GM23338 (cell line): ENCODE results near the gene BDH1. TPM values are rescaled to one million over a fixed set of nuclear protein-coding genes. Genes with fewer than 3 reads are reported as not detected.

Source experiments
- ATAC-seq: fragments of 200-7000 bp; cut with Tn5 transposase; 3 replicates; pipeline ENCODE4 v1.9.1; 2020
- DNase-seq: peaks from one replicate; pipeline ENCODE4 v3.0.0-alpha.2; 2015; ENCODE audit warnings: low spot score
- H2AFZ ChIP-seq: fragments of 200-600 bp; sonication (generic); 2 replicates; pipeline ENCODE4 v1.8.0; 2016; ENCODE audit warnings: antibody characterized with exemption, mild to moderate bottlenecking, moderate library complexity
- H3F3A ChIP-seq: fragments of 200-600 bp; sonication (generic); replicated peaks from 2 replicates; pipeline ENCODE4 v1.8.0; 2017; ENCODE audit warnings: antibody characterized with exemption, mixed run types, low read depth
- H3K27ac ChIP-seq: fragments of 200-600 bp; sonication (generic); 2 replicates; pipeline ENCODE4 v1.6.1; 2016; ENCODE audit warnings: low read depth
- H3K27me3 ChIP-seq: fragments of 200-600 bp; sonication (generic); 2 replicates; pipeline ENCODE4 v1.8.0; 2016; ENCODE audit warnings: mild to moderate bottlenecking, mixed run types, moderate library complexity; ENCODE audit not compliant: insufficient read depth
- H3K36me3 ChIP-seq: fragments of 200-600 bp; sonication (generic); 2 replicates; pipeline ENCODE4 v1.8.0; 2016; ENCODE audit warnings: mild to moderate bottlenecking; ENCODE audit not compliant: insufficient read depth
- H3K4me1 ChIP-seq: fragments of 200-600 bp; sonication (generic); 2 replicates; pipeline ENCODE4 v1.8.0; 2016; ENCODE audit warnings: mild to moderate bottlenecking, moderate library complexity; ENCODE audit not compliant: insufficient read depth
- H3K4me2 ChIP-seq: fragments of 200-600 bp; sonication (generic); 2 replicates; pipeline ENCODE4 v1.7.1; 2017; ENCODE audit warnings: mixed run types
- H3K4me3 ChIP-seq: fragments of 200-600 bp; sonication (generic); 2 replicates; pipeline ENCODE4 v1.6.1; 2016; ENCODE audit warnings: mixed run types
- H3K79me2 ChIP-seq: fragments of 200-600 bp; sonication (generic); replicated peaks from 2 replicates; pipeline ENCODE4 v1.8.0; 2017; ENCODE audit warnings: mild to moderate bottlenecking; ENCODE audit not compliant: insufficient read depth
- H3K9me2 ChIP-seq: fragments of 200-600 bp; sonication (generic); 2 replicates; pipeline ENCODE4 v1.8.0; 2017; ENCODE audit not compliant: insufficient read depth
- H4K20me1 ChIP-seq: fragments of 200-600 bp; sonication (generic); replicated peaks from 2 replicates; pipeline ENCODE4 v1.8.0; 2017; ENCODE audit warnings: mild to moderate bottlenecking; ENCODE audit not compliant: insufficient read depth
- H3K27ac Mint-ChIP-seq: 2 replicates; pipeline ENCODE4 v1.8.0; 2020; ENCODE audit warnings: inconsistent platforms, mild to moderate bottlenecking, moderate library complexity, mixed read lengths
- H3K27me3 Mint-ChIP-seq: 3 replicates; pipeline ENCODE4 v1.8.0; 2022; ENCODE audit warnings: low read depth, mild to moderate bottlenecking, moderate library complexity, mixed read lengths, inconsistent platforms; ENCODE audit not compliant: insufficient read depth, poor library complexity
- H3K36me3 Mint-ChIP-seq: 3 replicates; pipeline ENCODE4 v1.8.0; 2021; ENCODE audit warnings: low read depth, mild to moderate bottlenecking, inconsistent platforms, moderate library complexity, mixed read lengths
- H3K4me1 Mint-ChIP-seq: 3 replicates; pipeline ENCODE4 v1.8.0; 2020; ENCODE audit warnings: mild to moderate bottlenecking, inconsistent platforms, mixed read lengths
- H3K4me3 Mint-ChIP-seq: 3 replicates; pipeline ENCODE4 v1.8.0; 2021; ENCODE audit warnings: moderate library complexity, mild to moderate bottlenecking, inconsistent platforms, mixed read lengths
- H3K9me3 Mint-ChIP-seq: 3 replicates; pipeline ENCODE4 v1.8.0; 2020; ENCODE audit warnings: moderate library complexity, mild to moderate bottlenecking, inconsistent platforms, mixed read lengths
- CREB1 ChIP-seq: fragments of 250-450 bp; sonication (Bioruptor Pico); IDR thresholded peaks from 2 replicates; pipeline ENCODE4 v1.5.0; 2020; ENCODE audit warnings: low read depth, mild to moderate bottlenecking, moderate library complexity
- EZH2 ChIP-seq: fragments of 200-600 bp; sonication (generic); IDR thresholded peaks from one replicate; pipeline ENCODE4 v1.8.0; 2017; ENCODE audit warnings: antibody characterized with exemption, mild to moderate bottlenecking, low read depth; ENCODE audit not compliant: unreplicated experiment
- EZH2phosphoT487 ChIP-seq: fragments of 200-600 bp; sonication (generic); IDR thresholded peaks from one replicate; pipeline ENCODE4 v1.8.1; 2018; ENCODE audit warnings: antibody characterized with exemption; ENCODE audit not compliant: unreplicated experiment
- JUNB ChIP-seq: IDR thresholded peaks from one replicate; pipeline ENCODE4 v1.6.1; 2016; ENCODE audit warnings: antibody characterized with exemption; ENCODE audit not compliant: unreplicated experiment
- NANOG ChIP-seq: IDR thresholded peaks from 2 replicates; pipeline ENCODE4 v1.6.1; 2016; ENCODE audit warnings: antibody characterized with exemption, borderline replicate concordance
- POLR2AphosphoS5 ChIP-seq: IDR thresholded peaks from 2 replicates; pipeline ENCODE4 v1.6.1; 2016; ENCODE audit warnings: antibody characterized with exemption, low read depth
- STAT1 ChIP-seq: IDR thresholded peaks from one replicate; pipeline ENCODE4 v1.6.1; 2016; ENCODE audit warnings: antibody characterized with exemption; ENCODE audit not compliant: unreplicated experiment
- ZNF114 ChIP-seq: fragments of 250-450 bp; sonication (Bioruptor Pico); IDR thresholded peaks from 2 replicates; pipeline ENCODE4 v1.5.0; 2020; ENCODE audit warnings: mild to moderate bottlenecking, moderate library complexity
- ZNF331 ChIP-seq: fragments of 250-450 bp; sonication (Bioruptor Pico); IDR thresholded peaks from 2 replicates; pipeline ENCODE4 v1.5.0; 2020; ENCODE audit warnings: low read depth, mild to moderate bottlenecking, moderate library complexity
- polyA plus RNA-seq: library from polyadenylated mRNA; unstranded; fragments of >200 nt; fragmentation: Nextera tagmentation; extraction: Ambion mirVana; gene quantifications from 2 replicates; pipeline ENCODE4 v1.2.1, GENCODE V29; 2016
- total RNA-seq: library from RNA; depleted of rRNA; stranded (reverse); fragments of >200 nt; shearing (Covaris generic); gene quantifications from 2 replicates; pipeline ENCODE4 v1.2.3, GENCODE V29; 2014
- TF ChIP-seq, protein P1 (sequence below): IDR thresholded peaks from one replicate; pipeline ENCODE4 v1.6.1; 2018; ENCODE audit warnings: antibody characterized with exemption; ENCODE audit not compliant: unreplicated experiment
- TF ChIP-seq, protein P2 (sequence below): fragments of 250-450 bp; sonication (Bioruptor Pico); IDR thresholded peaks from 2 replicates; pipeline ENCODE4 v1.5.0; 2020; ENCODE audit warnings: mild to moderate bottlenecking, moderate library complexity
- TF ChIP-seq, protein P3 (sequence below), 2 experiments: fragments of 200-600 bp in 1 of 2; sonication (generic) in 1 of 2; conservative IDR thresholded peaks; 2 replicates each; pipeline versions ENCODE4 v1.5.1 to v1.6.1; 2016 to 2017; ENCODE audit warnings: antibody characterized with exemption in 2 of 2, low read depth in 2 of 2, mild to moderate bottlenecking in 2 of 2, moderate library complexity in 1 of 2
- TF ChIP-seq, protein P4 (sequence below): IDR thresholded peaks from 2 replicates; pipeline ENCODE4 v1.6.1; 2016; ENCODE audit warnings: antibody characterized with exemption

Gene BDH1
- total and polyA plus RNA-seq, 2 experiments from 2014 or later = 18.1 to 19.3 TPM

DNA sequence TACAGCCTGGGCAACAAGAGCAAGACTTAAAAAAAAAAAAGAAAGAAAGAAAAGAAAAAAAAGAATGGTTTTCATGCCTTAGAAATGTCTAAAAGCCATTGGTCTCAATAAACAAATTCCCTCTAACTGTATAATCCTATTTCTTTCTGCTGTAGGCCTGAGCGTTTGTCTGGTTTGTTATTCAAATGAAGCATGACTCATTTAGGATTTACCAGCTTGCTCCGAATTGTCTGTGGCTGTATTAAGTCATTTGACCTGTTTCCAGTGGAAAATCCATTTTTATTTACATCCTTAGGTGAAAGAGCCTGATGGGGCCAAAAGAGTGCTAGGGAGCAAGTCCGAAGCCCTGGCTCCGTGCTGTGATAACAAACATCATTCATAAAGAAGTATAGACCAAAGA lies 73.8 kb downstream of the BDH1 start:
- H3K4me2 ChIP-seq = no peak overlapping the region
- no peak overlapping the region for H3K4me3 ChIP-seq
- H2AFZ ChIP-seq = peak overlapping the region; percentile 1
- ATAC-seq (peak; percentile 53), DNase-seq (peak; percentile 39)
- H3K36me3 Mint-ChIP-seq = no peaks in the 10 kb centered on the region
- no peak overlapping the region for H3K4me3 Mint-ChIP-seq
- no peaks in the 10 kb centered on the region; the same call in 2 of the 3 replicates for H3K9me3 Mint-ChIP-seq
- H3K4me1 ChIP-seq = peaks cover 19% of the 10 kb centered on the region
- H3K79me2 ChIP-seq = no peaks in the 10 kb centered on the region
- H3K9me2 ChIP-seq = no peaks in the 10 kb centered on the region; the same call in none of the 2 replicates
- H3K36me3 ChIP-seq = no peaks in the 10 kb centered on the region
- H3K27me3 ChIP-seq = no peaks in the 10 kb centered on the region
- H4K20me1 ChIP-seq = no peaks in the 10 kb centered on the region
- H3F3A ChIP-seq = no peaks in the 10 kb centered on the region
- H3K27me3 Mint-ChIP-seq = peaks cover 7% of the 10 kb centered on the region
- peaks cover 22% of the 10 kb centered on the region for H3K4me1 Mint-ChIP-seq
- H3K27ac ChIP-seq = no peak overlapping the region
- H3K27ac Mint-ChIP-seq = peak overlapping the region; percentile 63
- no peak for TF ChIP-seq CREB1 (CRISPR knock-in tag)
- no peak for TF ChIP-seq ZNF114 (CRISPR knock-in tag)
- TF ChIP-seq, protein P1, sequence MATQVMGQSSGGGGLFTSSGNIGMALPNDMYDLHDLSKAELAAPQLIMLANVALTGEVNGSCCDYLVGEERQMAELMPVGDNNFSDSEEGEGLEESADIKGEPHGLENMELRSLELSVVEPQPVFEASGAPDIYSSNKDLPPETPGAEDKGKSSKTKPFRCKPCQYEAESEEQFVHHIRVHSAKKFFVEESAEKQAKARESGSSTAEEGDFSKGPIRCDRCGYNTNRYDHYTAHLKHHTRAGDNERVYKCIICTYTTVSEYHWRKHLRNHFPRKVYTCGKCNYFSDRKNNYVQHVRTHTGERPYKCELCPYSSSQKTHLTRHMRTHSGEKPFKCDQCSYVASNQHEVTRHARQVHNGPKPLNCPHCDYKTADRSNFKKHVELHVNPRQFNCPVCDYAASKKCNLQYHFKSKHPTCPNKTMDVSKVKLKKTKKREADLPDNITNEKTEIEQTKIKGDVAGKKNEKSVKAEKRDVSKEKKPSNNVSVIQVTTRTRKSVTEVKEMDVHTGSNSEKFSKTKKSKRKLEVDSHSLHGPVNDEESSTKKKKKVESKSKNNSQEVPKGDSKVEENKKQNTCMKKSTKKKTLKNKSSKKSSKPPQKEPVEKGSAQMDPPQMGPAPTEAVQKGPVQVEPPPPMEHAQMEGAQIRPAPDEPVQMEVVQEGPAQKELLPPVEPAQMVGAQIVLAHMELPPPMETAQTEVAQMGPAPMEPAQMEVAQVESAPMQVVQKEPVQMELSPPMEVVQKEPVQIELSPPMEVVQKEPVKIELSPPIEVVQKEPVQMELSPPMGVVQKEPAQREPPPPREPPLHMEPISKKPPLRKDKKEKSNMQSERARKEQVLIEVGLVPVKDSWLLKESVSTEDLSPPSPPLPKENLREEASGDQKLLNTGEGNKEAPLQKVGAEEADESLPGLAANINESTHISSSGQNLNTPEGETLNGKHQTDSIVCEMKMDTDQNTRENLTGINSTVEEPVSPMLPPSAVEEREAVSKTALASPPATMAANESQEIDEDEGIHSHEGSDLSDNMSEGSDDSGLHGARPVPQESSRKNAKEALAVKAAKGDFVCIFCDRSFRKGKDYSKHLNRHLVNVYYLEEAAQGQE = no peak
- TF ChIP-seq ZNF331 (CRISPR knock-in tag) = no peak
- TF ChIP-seq EZH2phosphoT487 = no peak
- TF ChIP-seq, protein P2, sequence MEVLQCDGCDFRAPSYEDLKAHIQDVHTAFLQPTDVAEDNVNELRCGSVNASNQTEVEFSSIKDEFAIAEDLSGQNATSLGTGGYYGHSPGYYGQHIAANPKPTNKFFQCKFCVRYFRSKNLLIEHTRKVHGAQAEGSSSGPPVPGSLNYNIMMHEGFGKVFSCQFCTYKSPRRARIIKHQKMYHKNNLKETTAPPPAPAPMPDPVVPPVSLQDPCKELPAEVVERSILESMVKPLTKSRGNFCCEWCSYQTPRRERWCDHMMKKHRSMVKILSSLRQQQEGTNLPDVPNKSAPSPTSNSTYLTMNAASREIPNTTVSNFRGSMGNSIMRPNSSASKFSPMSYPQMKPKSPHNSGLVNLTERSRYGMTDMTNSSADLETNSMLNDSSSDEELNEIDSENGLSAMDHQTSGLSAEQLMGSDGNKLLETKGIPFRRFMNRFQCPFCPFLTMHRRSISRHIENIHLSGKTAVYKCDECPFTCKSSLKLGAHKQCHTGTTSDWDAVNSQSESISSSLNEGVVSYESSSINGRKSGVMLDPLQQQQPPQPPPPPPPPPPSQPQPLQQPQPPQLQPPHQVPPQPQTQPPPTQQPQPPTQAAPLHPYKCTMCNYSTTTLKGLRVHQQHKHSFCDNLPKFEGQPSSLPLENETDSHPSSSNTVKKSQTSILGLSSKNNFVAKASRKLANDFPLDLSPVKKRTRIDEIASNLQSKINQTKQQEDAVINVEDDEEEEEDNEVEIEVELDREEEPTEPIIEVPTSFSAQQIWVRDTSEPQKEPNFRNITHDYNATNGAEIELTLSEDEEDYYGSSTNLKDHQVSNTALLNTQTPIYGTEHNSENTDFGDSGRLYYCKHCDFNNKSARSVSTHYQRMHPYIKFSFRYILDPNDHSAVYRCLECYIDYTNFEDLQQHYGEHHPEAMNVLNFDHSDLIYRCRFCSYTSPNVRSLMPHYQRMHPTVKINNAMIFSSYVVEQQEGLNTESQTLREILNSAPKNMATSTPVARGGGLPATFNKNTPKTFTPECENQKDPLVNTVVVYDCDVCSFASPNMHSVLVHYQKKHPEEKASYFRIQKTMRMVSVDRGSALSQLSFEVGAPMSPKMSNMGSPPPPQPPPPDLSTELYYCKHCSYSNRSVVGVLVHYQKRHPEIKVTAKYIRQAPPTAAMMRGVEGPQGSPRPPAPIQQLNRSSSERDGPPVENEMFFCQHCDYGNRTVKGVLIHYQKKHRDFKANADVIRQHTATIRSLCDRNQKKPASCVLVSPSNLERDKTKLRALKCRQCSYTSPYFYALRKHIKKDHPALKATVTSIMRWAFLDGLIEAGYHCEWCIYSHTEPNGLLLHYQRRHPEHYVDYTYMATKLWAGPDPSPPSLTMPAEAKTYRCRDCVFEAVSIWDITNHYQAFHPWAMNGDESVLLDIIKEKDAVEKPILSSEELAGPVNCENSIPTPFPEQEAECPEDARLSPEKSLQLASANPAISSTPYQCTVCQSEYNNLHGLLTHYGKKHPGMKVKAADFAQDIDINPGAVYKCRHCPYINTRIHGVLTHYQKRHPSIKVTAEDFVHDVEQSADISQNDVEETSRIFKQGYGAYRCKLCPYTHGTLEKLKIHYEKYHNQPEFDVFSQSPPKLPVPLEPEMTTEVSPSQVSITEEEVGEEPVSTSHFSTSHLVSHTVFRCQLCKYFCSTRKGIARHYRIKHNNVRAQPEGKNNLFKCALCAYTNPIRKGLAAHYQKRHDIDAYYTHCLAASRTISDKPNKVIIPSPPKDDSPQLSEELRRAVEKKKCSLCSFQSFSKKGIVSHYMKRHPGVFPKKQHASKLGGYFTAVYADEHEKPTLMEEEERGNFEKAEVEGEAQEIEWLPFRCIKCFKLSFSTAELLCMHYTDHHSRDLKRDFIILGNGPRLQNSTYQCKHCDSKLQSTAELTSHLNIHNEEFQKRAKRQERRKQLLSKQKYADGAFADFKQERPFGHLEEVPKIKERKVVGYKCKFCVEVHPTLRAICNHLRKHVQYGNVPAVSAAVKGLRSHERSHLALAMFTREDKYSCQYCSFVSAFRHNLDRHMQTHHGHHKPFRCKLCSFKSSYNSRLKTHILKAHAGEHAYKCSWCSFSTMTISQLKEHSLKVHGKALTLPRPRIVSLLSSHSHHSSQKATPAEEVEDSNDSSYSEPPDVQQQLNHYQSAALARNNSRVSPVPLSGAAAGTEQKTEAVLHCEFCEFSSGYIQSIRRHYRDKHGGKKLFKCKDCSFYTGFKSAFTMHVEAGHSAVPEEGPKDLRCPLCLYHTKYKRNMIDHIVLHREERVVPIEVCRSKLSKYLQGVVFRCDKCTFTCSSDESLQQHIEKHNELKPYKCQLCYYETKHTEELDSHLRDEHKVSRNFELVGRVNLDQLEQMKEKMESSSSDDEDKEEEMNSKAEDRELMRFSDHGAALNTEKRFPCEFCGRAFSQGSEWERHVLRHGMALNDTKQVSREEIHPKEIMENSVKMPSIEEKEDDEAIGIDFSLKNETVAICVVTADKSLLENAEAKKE (CRISPR knock-in tag) = no peak
- TF ChIP-seq, protein P3, sequence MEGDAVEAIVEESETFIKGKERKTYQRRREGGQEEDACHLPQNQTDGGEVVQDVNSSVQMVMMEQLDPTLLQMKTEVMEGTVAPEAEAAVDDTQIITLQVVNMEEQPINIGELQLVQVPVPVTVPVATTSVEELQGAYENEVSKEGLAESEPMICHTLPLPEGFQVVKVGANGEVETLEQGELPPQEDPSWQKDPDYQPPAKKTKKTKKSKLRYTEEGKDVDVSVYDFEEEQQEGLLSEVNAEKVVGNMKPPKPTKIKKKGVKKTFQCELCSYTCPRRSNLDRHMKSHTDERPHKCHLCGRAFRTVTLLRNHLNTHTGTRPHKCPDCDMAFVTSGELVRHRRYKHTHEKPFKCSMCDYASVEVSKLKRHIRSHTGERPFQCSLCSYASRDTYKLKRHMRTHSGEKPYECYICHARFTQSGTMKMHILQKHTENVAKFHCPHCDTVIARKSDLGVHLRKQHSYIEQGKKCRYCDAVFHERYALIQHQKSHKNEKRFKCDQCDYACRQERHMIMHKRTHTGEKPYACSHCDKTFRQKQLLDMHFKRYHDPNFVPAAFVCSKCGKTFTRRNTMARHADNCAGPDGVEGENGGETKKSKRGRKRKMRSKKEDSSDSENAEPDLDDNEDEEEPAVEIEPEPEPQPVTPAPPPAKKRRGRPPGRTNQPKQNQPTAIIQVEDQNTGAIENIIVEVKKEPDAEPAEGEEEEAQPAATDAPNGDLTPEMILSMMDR (conservative IDR thresholded peaks at IDR 0.05; ENCODE audit: low read depth in 2 of 2) = no peak
- TF ChIP-seq EZH2 = no peak
- no peak for TF ChIP-seq POLR2AphosphoS5
- TF ChIP-seq, protein P4, sequence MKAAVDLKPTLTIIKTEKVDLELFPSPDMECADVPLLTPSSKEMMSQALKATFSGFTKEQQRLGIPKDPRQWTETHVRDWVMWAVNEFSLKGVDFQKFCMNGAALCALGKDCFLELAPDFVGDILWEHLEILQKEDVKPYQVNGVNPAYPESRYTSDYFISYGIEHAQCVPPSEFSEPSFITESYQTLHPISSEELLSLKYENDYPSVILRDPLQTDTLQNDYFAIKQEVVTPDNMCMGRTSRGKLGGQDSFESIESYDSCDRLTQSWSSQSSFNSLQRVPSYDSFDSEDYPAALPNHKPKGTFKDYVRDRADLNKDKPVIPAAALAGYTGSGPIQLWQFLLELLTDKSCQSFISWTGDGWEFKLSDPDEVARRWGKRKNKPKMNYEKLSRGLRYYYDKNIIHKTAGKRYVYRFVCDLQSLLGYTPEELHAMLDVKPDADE = no peak
- TF ChIP-seq STAT1 = no peak
- no peak for TF ChIP-seq NANOG
- TF ChIP-seq JUNB = no peak
